ENCODE results near the gene TULP4.
"Not testable (repeated sequence)": the region's sequence is repeated elsewhere in the genome, so short reads cannot be mapped to it uniquely, and the experiment has no call there.

The TULP4 gene

GRCh38 chr6:158327211-158327610 is 14.9 kb downstream of the TULP4 start:
- DNase-seq (ENCODE audit: low read depth in 2 of 2) = no peak

- no peak for DNase-seq (ENCODE audit: low read depth in 2 of 2)
These were observed 16.7 kb downstream of the TULP4 start for GRCh38 chr6:158328952-158329351.

- no peak for DNase-seq (ENCODE audit: low read depth in 2 of 2)
These were observed 17.3 kb downstream of the TULP4 start for GRCh38 chr6:158329531-158329930.

- DNase-seq (ENCODE audit: low read depth in 2 of 2) = no peak
These were observed 17.8 kb downstream of the TULP4 start for GRCh38 chr6:158330016-158330415.

GRCh38 chr6:158332237-158332636 is 20.0 kb downstream of the TULP4 start:
- no peak for DNase-seq (ENCODE audit: low read depth in 2 of 2)

- DNase-seq (ENCODE audit: low read depth in 2 of 2) = no peak
These were observed 20.8 kb downstream of the TULP4 start for GRCh38 chr6:158333094-158333493.

- no peak for DNase-seq (ENCODE audit: low read depth in 2 of 2)
These were observed 22.3 kb downstream of the TULP4 start for GRCh38 chr6:158334534-158334933.

GRCh38 chr6:158337332-158337731 is 25.1 kb downstream of the TULP4 start:
- DNase-seq (ENCODE audit: low read depth in 2 of 2) = no peak

- no peak for DNase-seq (ENCODE audit: low read depth in 2 of 2)
These were observed 26.2 kb downstream of the TULP4 start for GRCh38 chr6:158338311-158339112.

- DNase-seq (ENCODE audit: low read depth in 2 of 2) = not testable (repeated sequence)
These were observed 26.9 kb downstream of the TULP4 start for GRCh38 chr6:158339197-158339596.

- DNase-seq (ENCODE audit: low read depth in 2 of 2) = no peak
These were observed 28.0 kb downstream of the TULP4 start for GRCh38 chr6:158340252-158340651.

- DNase-seq (ENCODE audit: low read depth in 2 of 2) = no peak
These were observed 32.3 kb downstream of the TULP4 start for GRCh38 chr6:158344534-158344933.

- not testable (repeated sequence) for DNase-seq (ENCODE audit: low read depth in 2 of 2)
These were observed 33.2 kb downstream of the TULP4 start for GRCh38 chr6:158345444-158345843.

- DNase-seq (ENCODE audit: low read depth in 2 of 2) = no peak
These were observed 35.1 kb downstream of the TULP4 start for GRCh38 chr6:158347335-158347734.

- not testable (repeated sequence) for DNase-seq (ENCODE audit: low read depth in 2 of 2)
These were observed 36.7 kb downstream of the TULP4 start for GRCh38 chr6:158348737-158349504.

- DNase-seq (ENCODE audit: low read depth in 2 of 2) = not testable (repeated sequence)
These were observed 37.4 kb downstream of the TULP4 start for GRCh38 chr6:158349505-158350275.

GRCh38 chr6:158350731-158351130 is 38.5 kb downstream of the TULP4 start:
- not testable (repeated sequence) for DNase-seq (ENCODE audit: low read depth in 2 of 2)

- no peak for DNase-seq (ENCODE audit: low read depth in 2 of 2)
These were observed 41.9 kb downstream of the TULP4 start for GRCh38 chr6:158353883-158354877.

GRCh38 chr6:158356586-158357546 is 44.6 kb downstream of the TULP4 start:
- DNase-seq (ENCODE audit: low read depth in 2 of 2) = no peak
